ENCODE measurements around the gene TGFBR3L.
"Not testable (repeated sequence)": the region's sequence is repeated elsewhere in the genome, so short reads cannot be mapped to it uniquely, and the experiment has no call there.

The TGFBR3L gene

DNA sequence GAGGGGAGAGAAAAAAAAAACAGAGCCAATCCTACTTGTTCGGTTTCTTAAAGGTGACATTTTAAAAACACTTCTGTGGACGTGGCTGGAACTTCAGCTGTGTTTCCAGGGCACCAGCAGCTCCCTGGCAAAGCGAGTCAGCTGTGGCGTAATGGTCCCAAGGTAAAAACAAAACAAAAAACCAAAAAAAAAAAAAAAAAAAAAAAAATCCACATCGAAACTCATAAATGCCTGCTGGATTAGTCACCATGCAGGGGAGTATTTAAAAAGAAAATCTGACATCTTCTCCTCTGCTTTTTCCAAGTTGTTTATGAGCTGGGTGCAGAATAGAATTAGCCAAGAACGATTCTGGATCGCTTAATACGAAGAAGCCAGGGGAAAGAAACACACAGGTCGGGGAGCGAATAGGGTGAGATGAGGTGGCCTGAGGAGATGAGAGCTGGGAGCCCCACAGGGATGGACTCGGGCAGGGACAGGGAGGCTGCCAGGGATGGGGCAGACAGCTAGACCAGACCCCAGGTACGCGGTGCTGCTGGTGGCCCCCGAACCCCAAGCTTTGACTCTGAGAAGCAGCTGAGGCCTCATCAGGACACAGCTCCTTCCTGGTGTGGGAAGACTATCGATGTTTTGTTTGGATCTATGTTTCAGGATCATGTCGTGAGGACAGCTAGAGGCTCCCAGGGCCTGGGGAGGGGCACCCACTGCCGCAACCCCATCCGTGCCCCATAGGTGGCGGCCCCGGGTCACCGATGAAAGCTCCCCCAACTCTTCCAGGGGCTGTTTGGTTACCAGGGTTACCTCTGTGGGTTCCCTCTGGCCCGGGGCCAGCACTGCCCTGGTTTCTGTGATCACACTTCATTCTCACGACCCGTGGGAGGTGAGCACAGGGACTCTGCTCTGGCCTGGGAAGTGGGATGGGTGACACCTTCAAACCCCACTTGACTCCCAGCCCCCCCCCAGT lies 14.4 kb downstream of the TGFBR3L start:
- Histone ChIP-seq H3K27ac (ENCODE audit: insufficient read depth, low read length, poor library complexity, severe bottlenecking) (peak overlapping the region; percentile 21), H3K27me3 (replicated peaks; ENCODE audit: control insufficient read depth, insufficient read depth, low read length, poor library complexity, severe bottlenecking) (no peaks in the 10 kb centered on the region), H3K4me3 (ENCODE audit: insufficient read depth, low read depth, low read length, poor library complexity, severe bottlenecking) (no peak overlapping the region), H3K4me1 (ENCODE audit: control insufficient read depth, insufficient read depth, low read length, poor library complexity, severe bottlenecking) (peaks cover 15% of the 10 kb centered on the region), H3K9me3 (ENCODE audit: control insufficient read depth, low read length) (no peaks in the 10 kb centered on the region), H3K36me3 (ENCODE audit: control insufficient read depth, insufficient read depth, low read length) (peaks cover 36% of the 10 kb centered on the region)
- DNase-seq, result peak; percentile 67 to 70 (median 69)

DNA sequence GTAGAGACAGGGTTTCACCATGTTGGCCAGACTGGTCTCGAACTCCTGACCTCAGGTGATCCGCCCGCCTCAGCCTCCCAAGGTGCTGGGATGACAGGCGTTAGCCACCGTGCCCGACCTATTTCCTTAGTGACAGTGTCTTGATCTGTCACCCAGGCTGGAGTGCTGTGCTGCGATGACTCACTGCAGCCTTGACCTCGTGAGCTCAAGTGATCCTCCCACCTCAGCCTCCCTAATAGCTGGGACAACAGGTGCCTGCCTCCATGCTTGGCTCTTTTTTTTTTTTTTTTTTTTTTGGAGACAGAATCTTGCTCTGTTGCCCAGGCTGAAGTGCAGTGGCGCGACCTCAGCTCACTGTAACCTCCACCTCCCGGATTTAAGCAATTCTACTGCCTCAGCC lies 15.4 kb downstream of the TGFBR3L start:
- not testable (repeated sequence) for H3K27me3 ChIP-seq (replicated peaks; ENCODE audit: control insufficient read depth, insufficient read depth, low read length, poor library complexity, severe bottlenecking); H3K9me3 ChIP-seq (ENCODE audit: control insufficient read depth, low read length); DNase-seq; H3K4me3 ChIP-seq (ENCODE audit: insufficient read depth, low read depth, low read length, poor library complexity, severe bottlenecking); H3K27ac ChIP-seq (ENCODE audit: insufficient read depth, low read length, poor library complexity, severe bottlenecking)
- Histone ChIP-seq H3K36me3 (ENCODE audit: control insufficient read depth, insufficient read depth, low read length) (peaks cover 46% of the 10 kb centered on the region), H3K4me1 (ENCODE audit: control insufficient read depth, insufficient read depth, low read length, poor library complexity, severe bottlenecking) (peaks cover 10% of the 10 kb centered on the region)

DNA sequence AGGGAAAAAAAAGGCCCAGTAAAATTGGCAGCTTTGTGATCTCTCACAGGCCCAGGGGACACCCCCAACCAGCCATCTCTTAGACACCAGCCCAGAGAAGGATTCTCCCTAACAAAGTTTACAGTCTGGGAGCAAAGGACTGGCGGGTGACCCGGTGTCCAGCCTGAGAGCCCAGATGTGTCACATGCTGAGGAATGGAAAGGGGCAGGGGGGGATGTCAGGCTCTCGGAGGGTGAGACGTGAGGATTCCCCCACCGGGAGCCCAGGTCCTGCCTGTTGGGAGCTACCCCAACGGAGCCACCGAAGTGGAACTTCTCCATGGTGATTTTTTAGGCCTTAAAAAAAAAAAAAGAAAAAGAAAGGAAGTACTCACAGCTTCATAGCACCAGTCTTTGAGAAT lies 16.1 kb downstream of the TGFBR3L start:
- DNase-seq, result no peak
- Histone ChIP-seq H3K9me3 (ENCODE audit: control insufficient read depth, low read length) (no peaks in the 10 kb centered on the region), H3K36me3 (ENCODE audit: control insufficient read depth, insufficient read depth, low read length) (peaks cover 54% of the 10 kb centered on the region), H3K4me3 (ENCODE audit: insufficient read depth, low read depth, low read length, poor library complexity, severe bottlenecking) (no peak overlapping the region), H3K27me3 (replicated peaks; ENCODE audit: control insufficient read depth, insufficient read depth, low read length, poor library complexity, severe bottlenecking) (no peaks in the 10 kb centered on the region), H3K27ac (ENCODE audit: insufficient read depth, low read length, poor library complexity, severe bottlenecking) (no peak overlapping the region), H3K4me1 (ENCODE audit: control insufficient read depth, insufficient read depth, low read length, poor library complexity, severe bottlenecking) (peaks cover 4% of the 10 kb centered on the region)

GRCh38 chr19:7931221-7932061 lies 16.8 kb downstream of the TGFBR3L start:
- Histone ChIP-seq H3K27ac (ENCODE audit: insufficient read depth, low read length, poor library complexity, severe bottlenecking) (no peak overlapping the region), H3K9me3 (ENCODE audit: control insufficient read depth, low read length) (no peaks in the 10 kb centered on the region), H3K4me3 (ENCODE audit: insufficient read depth, low read depth, low read length, poor library complexity, severe bottlenecking) (no peak overlapping the region), H3K27me3 (replicated peaks; ENCODE audit: control insufficient read depth, insufficient read depth, low read length, poor library complexity, severe bottlenecking) (no peaks in the 10 kb centered on the region), H3K4me1 (ENCODE audit: control insufficient read depth, insufficient read depth, low read length, poor library complexity, severe bottlenecking) (peaks cover 1% of the 10 kb centered on the region), H3K36me3 (ENCODE audit: control insufficient read depth, insufficient read depth, low read length) (peaks cover 60% of the 10 kb centered on the region)
- no peak for DNase-seq

DNA sequence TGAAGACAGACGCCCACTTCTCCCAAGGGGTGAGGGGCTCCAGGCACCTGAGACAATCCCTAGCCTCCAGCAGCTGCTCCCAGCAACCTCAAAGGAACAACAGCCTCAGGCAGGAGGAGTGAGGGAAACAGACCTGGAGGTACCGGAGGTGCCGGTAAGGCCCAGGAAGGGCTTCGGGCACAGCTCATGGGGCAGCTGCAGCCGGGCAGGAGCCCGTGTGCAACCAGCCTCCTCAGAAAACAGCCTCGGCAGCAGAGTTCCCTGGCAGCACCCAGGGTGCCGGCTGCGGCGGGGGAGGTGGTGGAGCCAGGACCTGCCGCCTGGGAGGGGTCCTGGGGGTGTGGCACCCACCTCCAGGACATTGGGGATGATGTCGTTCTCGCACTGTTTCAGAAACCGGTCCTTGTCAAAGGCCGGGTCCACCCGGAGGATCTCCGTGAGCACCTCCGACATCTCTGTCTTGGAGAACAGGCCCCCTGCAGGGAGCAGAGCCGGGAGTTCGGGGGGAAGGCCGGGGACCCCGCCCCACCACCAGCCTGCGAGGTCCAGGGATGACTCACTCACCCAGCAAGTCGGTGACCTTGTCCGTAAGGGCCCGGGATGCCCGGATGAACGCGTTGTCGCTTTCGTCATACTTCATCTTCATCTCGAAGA lies 17.8 kb downstream of the TGFBR3L start:
- H3K4me1 ChIP-seq (ENCODE audit: control insufficient read depth, insufficient read depth, low read length, poor library complexity, severe bottlenecking), result no peaks in the 10 kb centered on the region
- no peak overlapping the region for H3K4me3 ChIP-seq (ENCODE audit: insufficient read depth, low read depth, low read length, poor library complexity, severe bottlenecking)
- H3K27ac ChIP-seq (ENCODE audit: insufficient read depth, low read length, poor library complexity, severe bottlenecking), result no peak overlapping the region
- H3K27me3 ChIP-seq (replicated peaks; ENCODE audit: control insufficient read depth, insufficient read depth, low read length, poor library complexity, severe bottlenecking), result no peaks in the 10 kb centered on the region
- H3K36me3 ChIP-seq (ENCODE audit: control insufficient read depth, insufficient read depth, low read length), result peaks cover 68% of the 10 kb centered on the region
- H3K9me3 ChIP-seq (ENCODE audit: control insufficient read depth, low read length), result no peaks in the 10 kb centered on the region
- DNase-seq, result no peak

DNA sequence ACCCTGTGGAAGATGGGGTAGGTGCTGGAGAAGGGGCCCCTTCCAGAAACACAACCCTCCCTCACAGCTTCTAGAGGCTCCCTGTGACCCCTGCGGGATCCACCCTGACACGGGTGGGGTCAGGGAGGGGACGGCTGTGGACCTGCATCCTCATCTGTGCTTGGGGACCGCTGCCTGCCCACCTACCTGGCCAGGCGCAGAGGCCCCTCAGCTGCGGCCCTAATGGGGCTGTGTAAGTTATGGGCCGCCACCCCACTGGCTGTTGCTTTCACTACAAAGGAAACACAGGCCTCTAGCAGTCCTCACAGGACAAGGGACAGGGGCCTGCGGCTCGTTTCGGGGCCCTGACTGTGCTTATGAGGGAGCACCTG lies 18.3 kb downstream of the TGFBR3L start:
- Histone ChIP-seq H3K9me3 (ENCODE audit: control insufficient read depth, low read length) (no peaks in the 10 kb centered on the region), H3K36me3 (ENCODE audit: control insufficient read depth, insufficient read depth, low read length) (peaks cover 73% of the 10 kb centered on the region), H3K4me3 (ENCODE audit: insufficient read depth, low read depth, low read length, poor library complexity, severe bottlenecking) (no peak overlapping the region), H3K27me3 (replicated peaks; ENCODE audit: control insufficient read depth, insufficient read depth, low read length, poor library complexity, severe bottlenecking) (no peaks in the 10 kb centered on the region), H3K4me1 (ENCODE audit: control insufficient read depth, insufficient read depth, low read length, poor library complexity, severe bottlenecking) (no peaks in the 10 kb centered on the region), H3K27ac (ENCODE audit: insufficient read depth, low read length, poor library complexity, severe bottlenecking) (no peak overlapping the region)
- DNase-seq, result no peak

- no peak overlapping the region for H3K27ac ChIP-seq (ENCODE audit: insufficient read depth, low read length, poor library complexity, severe bottlenecking)
- no peaks in the 10 kb centered on the region for H3K27me3 ChIP-seq (replicated peaks; ENCODE audit: control insufficient read depth, insufficient read depth, low read length, poor library complexity, severe bottlenecking)
- no peaks in the 10 kb centered on the region for H3K9me3 ChIP-seq (ENCODE audit: control insufficient read depth, low read length)
- no peaks in the 10 kb centered on the region for H3K4me1 ChIP-seq (ENCODE audit: control insufficient read depth, insufficient read depth, low read length, poor library complexity, severe bottlenecking)
- no peak for DNase-seq
- no peak overlapping the region for H3K4me3 ChIP-seq (ENCODE audit: insufficient read depth, low read depth, low read length, poor library complexity, severe bottlenecking)
- H3K36me3 ChIP-seq (ENCODE audit: control insufficient read depth, insufficient read depth, low read length), result peaks cover 74% of the 10 kb centered on the region
Observed at GRCh38 chr19:7933411-7933810, 18.8 kb downstream of the TGFBR3L start.

DNA sequence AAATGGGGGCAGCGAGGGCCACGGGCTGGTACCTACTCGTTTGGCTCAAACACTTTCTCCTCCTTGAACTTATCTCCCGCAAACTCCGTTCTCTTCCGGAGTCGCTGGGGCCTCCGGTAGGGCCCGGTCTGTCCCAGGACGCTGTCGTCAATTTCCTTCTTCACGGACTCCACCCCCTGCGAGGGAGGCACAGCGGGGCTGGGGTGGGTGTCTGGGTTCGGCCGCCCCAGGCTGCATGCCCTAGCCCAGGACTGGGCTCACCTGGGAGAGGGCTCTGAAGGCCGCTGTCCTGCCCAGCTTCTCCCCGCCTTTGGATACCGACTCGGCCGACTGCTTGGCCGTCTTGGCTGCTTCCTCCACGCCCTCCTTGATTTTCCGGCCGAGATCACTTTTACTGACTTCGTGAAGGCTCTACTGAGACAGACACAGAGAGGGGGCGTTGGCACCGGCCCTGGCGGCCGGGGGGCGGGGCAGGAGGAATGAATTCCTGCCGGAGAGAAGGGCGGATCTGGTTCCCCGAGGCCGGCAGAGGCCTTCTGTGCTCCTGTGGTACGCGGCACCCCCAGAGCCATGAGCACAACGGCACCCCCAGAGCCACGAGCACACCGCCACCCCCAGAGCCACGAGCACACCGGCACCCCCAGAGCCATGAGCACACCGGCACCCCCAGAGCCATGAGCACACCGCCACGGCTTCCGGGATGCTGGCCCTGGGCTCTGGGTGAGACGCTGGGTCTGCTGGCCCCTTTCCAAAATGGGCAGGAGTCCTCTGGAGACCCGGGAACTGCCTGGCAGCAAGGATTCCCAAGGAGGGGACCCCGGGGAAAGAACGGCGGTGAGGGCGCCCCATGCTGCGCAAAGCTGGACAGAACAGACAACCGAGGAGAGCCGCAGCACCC lies 19.4 kb downstream of the TGFBR3L start:
- no peak overlapping the region for H3K27ac ChIP-seq (ENCODE audit: insufficient read depth, low read length, poor library complexity, severe bottlenecking)
- H3K9me3 ChIP-seq (ENCODE audit: control insufficient read depth, low read length), result no peaks in the 10 kb centered on the region
- no peaks in the 10 kb centered on the region for H3K4me1 ChIP-seq (ENCODE audit: control insufficient read depth, insufficient read depth, low read length, poor library complexity, severe bottlenecking)
- no peak for DNase-seq
- H3K4me3 ChIP-seq (ENCODE audit: insufficient read depth, low read depth, low read length, poor library complexity, severe bottlenecking), result no peak overlapping the region
- H3K27me3 ChIP-seq (replicated peaks; ENCODE audit: control insufficient read depth, insufficient read depth, low read length, poor library complexity, severe bottlenecking), result no peaks in the 10 kb centered on the region
- H3K36me3 ChIP-seq (ENCODE audit: control insufficient read depth, insufficient read depth, low read length), result peaks cover 77% of the 10 kb centered on the region

GRCh38 chr19:7934766-7935165 lies 20.1 kb downstream of the TGFBR3L start:
- H3K27me3 ChIP-seq (replicated peaks; ENCODE audit: control insufficient read depth, insufficient read depth, low read length, poor library complexity, severe bottlenecking), result no peaks in the 10 kb centered on the region
- DNase-seq, result no peak
- no peaks in the 10 kb centered on the region for H3K4me1 ChIP-seq (ENCODE audit: control insufficient read depth, insufficient read depth, low read length, poor library complexity, severe bottlenecking)
- no peaks in the 10 kb centered on the region for H3K9me3 ChIP-seq (ENCODE audit: control insufficient read depth, low read length)
- H3K27ac ChIP-seq (ENCODE audit: insufficient read depth, low read length, poor library complexity, severe bottlenecking), result no peak overlapping the region
- peaks cover 80% of the 10 kb centered on the region for H3K36me3 ChIP-seq (ENCODE audit: control insufficient read depth, insufficient read depth, low read length)
- H3K4me3 ChIP-seq (ENCODE audit: insufficient read depth, low read depth, low read length, poor library complexity, severe bottlenecking), result no peak overlapping the region
